MCF 10A (cell line): ENCODE data around the gene NPY2R. TPM values are rescaled to one million over a fixed set of nuclear protein-coding genes. Genes with fewer than 3 reads are reported as not detected.

Experiments
- BruUV-seq: library from RNA; stranded (reverse); fragments of 400-500 nt; replicated peaks from 2 replicates; lab custom pipeline; 2021; lab: Mats Ljungman, UMichigan
- CTCF ChIA-PET: fragments of 300-600 bp; sonication (Branson Sonifier 250); formaldehyde crosslinking; extraction: SDS; loops from one replicate; lab custom pipeline; 2021; ENCODE audit warnings: antibody characterized with exemption, inconsistent platforms; lab: Yijun Ruan, JAX
- POLR2A ChIA-PET: fragments of 300-600, 350-650 bp; sonication (Branson Sonifier 250); formaldehyde crosslinking; extraction: SDS; loops from one replicate; lab custom pipeline; 2020; ENCODE audit warnings: antibody characterized with exemption, inconsistent platforms; lab: Yijun Ruan, JAX
- DNase-seq: peaks from one replicate; pipeline ENCODE4 v3.0.0-alpha.2; 2018; ENCODE audit not compliant: unreplicated experiment
- H3K27ac Mint-ChIP-seq: one replicate; pipeline ENCODE4 v1.8.0; 2022; ENCODE audit warnings: mild to moderate bottlenecking, low read depth, mixed read lengths; ENCODE audit not compliant: unreplicated experiment
- H3K27me3 Mint-ChIP-seq: one replicate; pipeline ENCODE4 v1.8.0; 2022; ENCODE audit warnings: mixed read lengths; ENCODE audit not compliant: insufficient read depth, unreplicated experiment
- H3K36me3 Mint-ChIP-seq: one replicate; pipeline ENCODE4 v1.8.0; 2022; ENCODE audit warnings: mild to moderate bottlenecking, moderate library complexity, mixed read lengths; ENCODE audit not compliant: insufficient read depth, unreplicated experiment
- H3K4me1 Mint-ChIP-seq: one replicate; pipeline ENCODE4 v1.8.0; 2022; ENCODE audit warnings: mixed read lengths; ENCODE audit not compliant: insufficient read depth, unreplicated experiment
- H3K4me3 Mint-ChIP-seq: one replicate; pipeline ENCODE4 v1.8.0; 2022; ENCODE audit warnings: mild to moderate bottlenecking, moderate library complexity, mixed read lengths; ENCODE audit not compliant: unreplicated experiment
- H3K9me3 Mint-ChIP-seq: one replicate; pipeline ENCODE4 v1.8.0; 2022; ENCODE audit warnings: mixed read lengths; ENCODE audit not compliant: unreplicated experiment
- intact Hi-C: fragments of 100-400 bp; cut with micrococcal nuclease; formaldehyde crosslinking; loops from 2 replicates; pipeline ENCODE4 v1.14.1; 2022
- total RNA-seq: library from RNA; stranded (reverse); gene quantifications from 2 replicates; pipeline ENCODE4 v1.2.3, GENCODE V29; 2022
- TF ChIP-seq, protein P1 (sequence below): fragments of 200-600 bp; IDR thresholded peaks from one replicate; pipeline ENCODE4 v1.8.0; 2022; ENCODE audit warnings: antibody characterized with exemption, mild to moderate bottlenecking; ENCODE audit not compliant: unreplicated experiment

The NPY2R gene
- total RNA-seq, 1 experiment from 2014 or later: not detected

GRCh38 chr4:155187989-155188388, 20.4 kb upstream of the NPY2R start:
- CTCF ChIA-PET: interaction anchor here (0.6 kb wide), 1 partner anchor 116 kb away, joined by 3 read pairs; no protein-coding TSS in a partner anchor
- DNase-seq: no peak
- no TSS peak for BruUV-seq
- Mint-ChIP-seq H3K27me3 (no peaks in the 10 kb centered on the region), H3K4me3 (no peak overlapping the region), H3K36me3 (no peaks in the 10 kb centered on the region), H3K4me1 (no peaks in the 10 kb centered on the region), H3K9me3 (no peaks in the 10 kb centered on the region), H3K27ac (no peak overlapping the region)
- POLR2A ChIA-PET: no interaction called here
- intact Hi-C loops: no loop called here
- TF ChIP-seq, protein P1, sequence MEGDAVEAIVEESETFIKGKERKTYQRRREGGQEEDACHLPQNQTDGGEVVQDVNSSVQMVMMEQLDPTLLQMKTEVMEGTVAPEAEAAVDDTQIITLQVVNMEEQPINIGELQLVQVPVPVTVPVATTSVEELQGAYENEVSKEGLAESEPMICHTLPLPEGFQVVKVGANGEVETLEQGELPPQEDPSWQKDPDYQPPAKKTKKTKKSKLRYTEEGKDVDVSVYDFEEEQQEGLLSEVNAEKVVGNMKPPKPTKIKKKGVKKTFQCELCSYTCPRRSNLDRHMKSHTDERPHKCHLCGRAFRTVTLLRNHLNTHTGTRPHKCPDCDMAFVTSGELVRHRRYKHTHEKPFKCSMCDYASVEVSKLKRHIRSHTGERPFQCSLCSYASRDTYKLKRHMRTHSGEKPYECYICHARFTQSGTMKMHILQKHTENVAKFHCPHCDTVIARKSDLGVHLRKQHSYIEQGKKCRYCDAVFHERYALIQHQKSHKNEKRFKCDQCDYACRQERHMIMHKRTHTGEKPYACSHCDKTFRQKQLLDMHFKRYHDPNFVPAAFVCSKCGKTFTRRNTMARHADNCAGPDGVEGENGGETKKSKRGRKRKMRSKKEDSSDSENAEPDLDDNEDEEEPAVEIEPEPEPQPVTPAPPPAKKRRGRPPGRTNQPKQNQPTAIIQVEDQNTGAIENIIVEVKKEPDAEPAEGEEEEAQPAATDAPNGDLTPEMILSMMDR: no peak

DNA sequence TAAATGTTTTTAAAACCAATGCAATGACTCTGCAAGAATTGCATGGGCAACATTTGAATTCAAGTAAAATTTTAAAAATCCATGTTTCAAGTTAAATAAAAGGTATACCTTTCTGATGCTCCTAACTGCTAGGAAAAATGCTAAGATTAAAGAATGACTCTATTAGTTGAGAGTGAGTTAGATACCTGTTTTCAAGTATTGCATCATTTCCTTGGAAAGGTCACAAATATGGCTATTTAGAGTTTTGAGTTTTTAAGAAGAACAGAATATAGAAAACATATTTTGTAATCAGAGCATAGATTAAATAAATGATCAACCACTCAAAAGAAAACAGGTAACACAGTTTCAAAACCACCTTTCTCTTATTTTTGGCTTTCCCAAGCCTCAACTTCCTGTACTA, 18.3 kb upstream of the NPY2R start:
- intact Hi-C loops: no loop called here
- no peak for DNase-seq
- ChIA-PET POLR2A (no interaction called here), CTCF (interaction anchor here (0.6 kb wide), 1 partner anchor 196 kb away, joined by 3 read pairs; no protein-coding TSS in a partner anchor)
- no peak overlapping the region for H3K4me3 Mint-ChIP-seq
- H3K4me1 Mint-ChIP-seq: no peaks in the 10 kb centered on the region
- BruUV-seq: no TSS peak
- no peak overlapping the region for H3K27ac Mint-ChIP-seq
- H3K27me3 Mint-ChIP-seq: no peaks in the 10 kb centered on the region
- no peaks in the 10 kb centered on the region for H3K36me3 Mint-ChIP-seq
- no peaks in the 10 kb centered on the region for H3K9me3 Mint-ChIP-seq
- TF ChIP-seq, protein P1: no peak

- intact Hi-C loops: no loop called here
- H3K4me1 Mint-ChIP-seq: no peaks in the 10 kb centered on the region
- no peaks in the 10 kb centered on the region for H3K27me3 Mint-ChIP-seq
- H3K27ac Mint-ChIP-seq: no peak overlapping the region
- POLR2A ChIA-PET: interaction anchor here (0.7 kb wide), 1 partner anchor 23 kb away, joined by 4 read pairs; no protein-coding TSS in a partner anchor
- TF ChIP-seq, protein P1: no peak
- CTCF ChIA-PET: interaction anchor here (1.2 kb wide), 1 partner anchor 216 kb away, joined by 4 read pairs; no protein-coding TSS in a partner anchor
- H3K9me3 Mint-ChIP-seq: no peaks in the 10 kb centered on the region
- no peaks in the 10 kb centered on the region for H3K36me3 Mint-ChIP-seq
- H3K4me3 Mint-ChIP-seq: no peak overlapping the region
- no peak for DNase-seq
- BruUV-seq: no TSS peak
Observed at GRCh38 chr4:155197757-155198156, 10.7 kb upstream of the NPY2R start.

GRCh38 chr4:155207534-155208257, 740 bp upstream of the NPY2R start:
- Mint-ChIP-seq H3K36me3 (no peaks in the 10 kb centered on the region), H3K27ac (no peak overlapping the region), H3K4me1 (no peaks in the 10 kb centered on the region), H3K27me3 (no peaks in the 10 kb centered on the region), H3K9me3 (no peaks in the 10 kb centered on the region), H3K4me3 (peak overlapping the region; percentile 50)
- no peak for DNase-seq
- ChIA-PET POLR2A (no interaction called here), CTCF (no interaction called here)
- intact Hi-C loops: no loop called here
- BruUV-seq: no TSS peak
- TF ChIP-seq, protein P1: no peak
